ENCODE results near the gene ZFYVE28. TPM values are rescaled to one million over a fixed set of nuclear protein-coding genes. Genes with fewer than 3 reads are reported as not detected.

ZFYVE28 gene
- total RNA-seq, 3 donors from 2014 or later (not counting 1 experiment from before 2014, with no cell fraction given): 85.4 to 107 (median 104) TPM

GRCh38 chr4:2446656-2447564 is 28.5 kb upstream of the ZFYVE28 start:
- no peak overlapping the region for H3K27ac ChIP-seq (ENCODE audit: low read length)
- Mint-ChIP-seq H3K27ac (no peak overlapping the region), H3K9me3 (no peaks in the 10 kb centered on the region), H3K36me3 (no peaks in the 10 kb centered on the region), H3K27me3 (ENCODE audit: low read depth in 2 of 2) (no peaks in the 10 kb centered on the region), H3K4me3 (no peak overlapping the region), H3K4me1 (no peaks in the 10 kb centered on the region)
- TF ChIP-seq CTCF (IDR thresholded peaks at IDR 0.05): no peak
- H3K27me3 ChIP-seq (ENCODE audit: control insufficient read depth, insufficient read depth, low read length): no peaks in the 10 kb centered on the region
- 90% methylated on average over 3 of the region's 3 CpGs for WGBS (ENCODE audit: insufficient coverage)
- intact Hi-C loops (cut with micrococcal nuclease): no loop called here
- no peak overlapping the region for H3K4me3 ChIP-seq (ENCODE audit: low read length)
- ATAC-seq (no peak), DNase-seq (no peak)
- no peaks in the 10 kb centered on the region for H3K9me3 ChIP-seq (ENCODE audit: control insufficient read depth, insufficient read depth, low read length)
- peaks cover under 1% of the 10 kb centered on the region for H3K4me1 ChIP-seq (ENCODE audit: control insufficient read depth, insufficient read depth, low read length)
- no peaks in the 10 kb centered on the region for H3K36me3 ChIP-seq (ENCODE audit: control insufficient read depth, insufficient read depth, low read length)

- no peak overlapping the region for H3K4me3 ChIP-seq (ENCODE audit: low read length)
- H3K9me3 ChIP-seq (ENCODE audit: control insufficient read depth, insufficient read depth, low read length): no peaks in the 10 kb centered on the region
- intact Hi-C loops (cut with micrococcal nuclease): no loop called here
- DNase-seq: no peak
- H3K9me3 Mint-ChIP-seq: no peaks in the 10 kb centered on the region
- no peak overlapping the region for H3K27ac ChIP-seq (ENCODE audit: low read length)
- H3K4me3 Mint-ChIP-seq: no peak overlapping the region
- 94% methylated on average over 6 of the region's 6 CpGs for WGBS (ENCODE audit: insufficient coverage)
- ATAC-seq: no peak
- no peak overlapping the region for H3K27ac Mint-ChIP-seq
- H3K27me3 Mint-ChIP-seq (ENCODE audit: low read depth in 2 of 2): no peaks in the 10 kb centered on the region
- no peaks in the 10 kb centered on the region for H3K36me3 Mint-ChIP-seq
- H3K36me3 ChIP-seq (ENCODE audit: control insufficient read depth, insufficient read depth, low read length): no peaks in the 10 kb centered on the region
- no peaks in the 10 kb centered on the region for H3K27me3 ChIP-seq (ENCODE audit: control insufficient read depth, insufficient read depth, low read length)
- H3K4me1 Mint-ChIP-seq: peaks cover 0 to 5% of the 10 kb centered on the region in 2 donors
- peaks cover 8% of the 10 kb centered on the region for H3K4me1 ChIP-seq (ENCODE audit: control insufficient read depth, insufficient read depth, low read length)
- TF ChIP-seq CTCF (IDR thresholded peaks at IDR 0.05): no peak
These were observed 27.1 kb upstream of the ZFYVE28 start for GRCh38 chr4:2445571-2445970.

- WGBS (ENCODE audit: insufficient coverage): 97% methylated on average over 9 of the region's 9 CpGs
- H3K36me3 Mint-ChIP-seq: no peaks in the 10 kb centered on the region
- no peak for TF ChIP-seq CTCF (IDR thresholded peaks at IDR 0.05)
- H3K4me1 Mint-ChIP-seq: peaks cover 0 to 5% of the 10 kb centered on the region in 2 donors
- no peaks in the 10 kb centered on the region for H3K27me3 Mint-ChIP-seq (ENCODE audit: low read depth in 2 of 2)
- intact Hi-C loops (cut with micrococcal nuclease): no loop called here
- peaks cover 8% of the 10 kb centered on the region for H3K4me1 ChIP-seq (ENCODE audit: control insufficient read depth, insufficient read depth, low read length)
- no peaks in the 10 kb centered on the region for H3K9me3 Mint-ChIP-seq
- no peak overlapping the region for H3K4me3 Mint-ChIP-seq
- no peaks in the 10 kb centered on the region for H3K27me3 ChIP-seq (ENCODE audit: control insufficient read depth, insufficient read depth, low read length)
- DNase-seq: no peak
- no peak overlapping the region for H3K27ac Mint-ChIP-seq
- H3K4me3 ChIP-seq (ENCODE audit: low read length): no peak overlapping the region
- H3K27ac ChIP-seq (ENCODE audit: low read length): no peak overlapping the region
- no peaks in the 10 kb centered on the region for H3K36me3 ChIP-seq (ENCODE audit: control insufficient read depth, insufficient read depth, low read length)
- ATAC-seq: no peak
- no peaks in the 10 kb centered on the region for H3K9me3 ChIP-seq (ENCODE audit: control insufficient read depth, insufficient read depth, low read length)
These were observed 26.7 kb upstream of the ZFYVE28 start for GRCh38 chr4:2445130-2445529.

Data from natural killer cell (primary cell).